Effector memory CD4-positive, alpha-beta T cell (primary cell): ENCODE measurements around the gene VWC2.

Experiments
- DNase-seq, 3 donors: peaks; one replicate each; pipeline ENCODE4 v3.0.0-alpha.2; 2020
- H3K27ac ChIP-seq: 2 replicates; pipeline ENCODE4 v1.7.0; 2013; ENCODE audit warnings: mild to moderate bottlenecking, low read length, moderate library complexity; ENCODE audit not compliant: insufficient read depth, poor library complexity, severe bottlenecking
- H3K27me3 ChIP-seq: replicated peaks from 2 replicates; pipeline ENCODE4 v1.7.0; 2013; ENCODE audit warnings: mild to moderate bottlenecking, low read length; ENCODE audit not compliant: insufficient read depth, control insufficient read depth, poor library complexity, severe bottlenecking
- H3K36me3 ChIP-seq: 2 replicates; pipeline ENCODE4 v1.7.0; 2013; ENCODE audit warnings: mild to moderate bottlenecking, low read length, moderate library complexity; ENCODE audit not compliant: control insufficient read depth, insufficient read depth
- H3K4me1 ChIP-seq: 2 replicates; pipeline ENCODE4 v1.7.0; 2013; ENCODE audit warnings: low read length, mild to moderate bottlenecking; ENCODE audit not compliant: control insufficient read depth, insufficient read depth, poor library complexity, severe bottlenecking
- H3K4me3 ChIP-seq: 2 replicates; pipeline ENCODE4 v1.7.0; 2013; ENCODE audit warnings: low read length, low read depth, mild to moderate bottlenecking; ENCODE audit not compliant: insufficient read depth, poor library complexity, severe bottlenecking
- H3K9me3 ChIP-seq: 2 replicates; pipeline ENCODE4 v1.7.0; 2013; ENCODE audit warnings: mild to moderate bottlenecking, low read length, moderate library complexity; ENCODE audit not compliant: control insufficient read depth

Gene VWC2

DNA sequence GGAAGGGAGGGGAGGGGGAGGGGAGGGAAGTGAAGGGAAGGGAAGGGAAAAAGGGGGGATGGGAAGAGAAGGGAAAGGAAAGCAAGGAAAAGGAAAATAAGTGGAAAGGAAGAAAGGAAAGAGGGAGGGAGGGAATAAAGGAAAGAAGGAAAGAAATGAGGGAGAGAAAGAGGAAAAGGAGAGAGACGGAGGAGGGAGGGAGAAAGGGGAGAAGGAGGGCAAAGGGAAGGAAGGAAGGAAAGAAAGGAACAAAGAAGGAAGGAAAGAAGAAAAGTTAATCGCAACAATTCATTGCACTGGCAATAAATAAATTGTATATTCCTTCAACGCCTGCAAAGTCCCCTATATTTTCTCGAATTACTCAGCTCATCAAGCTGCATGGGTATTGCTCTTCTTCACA lies 2.6 kb upstream of the VWC2 start:
- Histone ChIP-seq H3K36me3 (no peaks in the 10 kb centered on the region), H3K27me3 (peaks cover 11% of the 10 kb centered on the region), H3K4me1 (no peaks in the 10 kb centered on the region), H3K9me3 (no peaks in the 10 kb centered on the region), H3K27ac (no peak overlapping the region), H3K4me3 (no peak overlapping the region)
- no peak for DNase-seq

DNA sequence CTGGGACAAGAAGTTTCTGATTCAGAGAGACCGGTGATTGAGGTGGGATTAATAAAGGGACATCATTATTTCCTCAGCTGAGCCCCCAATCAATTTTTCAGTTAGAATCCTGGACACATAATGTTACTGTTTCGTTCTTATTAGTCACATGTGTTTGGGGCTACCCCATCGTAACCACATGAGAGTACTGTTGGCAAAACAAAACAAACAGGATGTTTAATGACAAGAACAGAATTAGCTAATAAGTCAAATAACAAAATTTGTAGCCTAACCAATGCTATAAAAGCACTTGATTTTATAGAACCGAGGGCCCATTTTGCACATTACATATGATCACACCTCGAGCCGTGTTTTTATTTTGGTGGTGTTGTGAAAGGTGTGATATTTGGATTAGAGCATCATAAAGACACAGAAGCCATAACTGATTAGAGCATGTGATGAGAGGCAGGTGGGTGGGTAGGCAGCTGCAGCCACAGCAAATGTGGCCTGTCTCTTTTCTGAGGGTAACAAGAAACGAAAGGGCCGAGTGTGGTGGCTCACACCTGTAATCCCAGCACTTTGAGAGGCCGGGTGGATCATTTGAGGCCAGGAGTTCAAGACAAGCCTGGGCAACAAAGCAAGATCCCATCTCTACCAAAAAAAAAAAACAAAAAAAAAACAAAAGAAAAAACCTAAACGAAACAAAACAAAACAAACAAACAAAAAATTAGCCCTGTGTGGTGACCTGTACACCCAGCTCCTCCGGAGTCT lies 1.8 kb upstream of the VWC2 start:
- H3K27ac ChIP-seq = no peak overlapping the region
- H3K9me3 ChIP-seq = no peaks in the 10 kb centered on the region
- no peak for DNase-seq
- no peaks in the 10 kb centered on the region for H3K36me3 ChIP-seq
- no peak overlapping the region for H3K4me3 ChIP-seq
- H3K27me3 ChIP-seq = peaks cover 11% of the 10 kb centered on the region
- H3K4me1 ChIP-seq = no peaks in the 10 kb centered on the region

DNA sequence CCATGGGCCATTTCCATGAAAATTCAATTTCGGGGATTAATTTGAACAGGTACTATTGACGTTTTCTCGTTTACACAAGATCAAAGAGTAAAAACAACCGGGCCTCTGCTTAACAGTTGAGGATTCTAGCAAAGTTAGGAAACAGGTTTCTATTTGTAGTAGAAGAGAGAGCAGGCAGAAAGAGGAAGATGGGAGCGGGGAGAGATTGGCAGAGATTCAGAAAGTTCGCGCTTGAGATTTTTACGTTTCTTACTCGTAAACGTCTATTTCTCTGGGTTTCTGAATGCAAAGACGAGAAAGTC lies 571 bp upstream of the VWC2 start:
- Histone ChIP-seq H3K4me1 (no peaks in the 10 kb centered on the region), H3K36me3 (no peaks in the 10 kb centered on the region), H3K27me3 (peaks cover 11% of the 10 kb centered on the region), H3K9me3 (no peaks in the 10 kb centered on the region), H3K4me3 (no peak overlapping the region), H3K27ac (no peak overlapping the region)
- no peak for DNase-seq

DNA sequence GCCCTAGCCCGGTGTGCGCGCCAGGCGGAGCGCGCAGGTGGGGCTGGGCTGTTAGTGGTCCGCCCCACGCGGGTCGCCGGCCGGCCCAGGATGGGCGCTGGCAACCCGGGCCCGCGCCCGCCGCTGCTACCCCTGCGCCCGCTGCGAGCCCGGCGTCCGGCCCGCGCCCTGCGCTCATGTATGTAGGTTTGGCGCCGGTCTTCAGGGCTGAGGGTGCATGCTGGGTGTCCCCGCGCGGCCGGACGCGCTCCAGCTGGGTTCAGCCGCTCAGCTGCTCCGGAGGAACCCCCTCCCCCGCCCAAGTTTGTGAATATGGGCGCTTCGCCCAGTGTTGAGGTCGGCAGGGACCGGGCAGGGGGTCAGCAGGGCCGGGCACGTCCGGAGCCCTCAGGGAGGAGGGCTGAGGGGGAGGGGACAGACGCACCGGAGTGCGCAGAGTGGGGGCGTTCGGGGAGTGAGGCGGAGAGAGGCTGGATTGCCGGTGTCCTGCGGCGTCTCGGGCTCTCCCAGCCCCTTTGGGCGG lies 559 bp downstream of the VWC2 start:
- no peak for DNase-seq
- Histone ChIP-seq H3K4me3 (no peak overlapping the region), H3K27ac (no peak overlapping the region), H3K36me3 (no peaks in the 10 kb centered on the region), H3K9me3 (no peaks in the 10 kb centered on the region), H3K27me3 (peaks cover 11% of the 10 kb centered on the region), H3K4me1 (no peaks in the 10 kb centered on the region)

DNA sequence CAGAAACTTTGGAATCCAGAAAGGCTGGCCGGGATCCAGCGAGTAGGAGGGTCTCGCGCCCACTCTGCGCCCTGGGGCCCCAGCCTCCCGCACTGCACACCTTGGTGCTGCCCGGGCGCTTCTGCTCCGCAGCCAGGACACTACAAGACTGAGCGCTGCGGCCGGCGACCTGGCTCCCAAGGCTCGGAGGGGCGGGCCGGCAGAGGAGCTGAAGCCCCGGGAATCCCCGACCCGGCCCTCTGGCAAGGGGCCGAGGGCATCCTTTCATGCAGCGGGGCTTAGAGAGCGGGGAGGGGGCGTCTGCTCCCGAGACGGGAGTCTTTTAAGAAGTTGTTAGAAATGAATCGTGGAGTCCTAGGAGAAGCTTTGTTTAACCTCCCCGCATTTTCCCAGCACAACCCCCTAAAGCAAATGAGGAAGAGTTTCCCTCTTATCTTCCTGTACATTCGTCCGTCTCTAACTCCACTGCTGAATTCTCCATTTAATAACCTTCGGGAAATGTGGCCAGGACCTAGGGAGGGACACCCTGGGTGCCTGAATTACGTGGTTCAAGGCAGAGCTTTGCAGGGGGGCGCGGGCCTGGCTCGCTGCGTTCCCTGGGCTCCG lies 1.1 kb downstream of the VWC2 start:
- Histone ChIP-seq H3K4me3 (no peak overlapping the region), H3K27me3 (peaks cover 11% of the 10 kb centered on the region)
- DNase-seq = no peak

DNA sequence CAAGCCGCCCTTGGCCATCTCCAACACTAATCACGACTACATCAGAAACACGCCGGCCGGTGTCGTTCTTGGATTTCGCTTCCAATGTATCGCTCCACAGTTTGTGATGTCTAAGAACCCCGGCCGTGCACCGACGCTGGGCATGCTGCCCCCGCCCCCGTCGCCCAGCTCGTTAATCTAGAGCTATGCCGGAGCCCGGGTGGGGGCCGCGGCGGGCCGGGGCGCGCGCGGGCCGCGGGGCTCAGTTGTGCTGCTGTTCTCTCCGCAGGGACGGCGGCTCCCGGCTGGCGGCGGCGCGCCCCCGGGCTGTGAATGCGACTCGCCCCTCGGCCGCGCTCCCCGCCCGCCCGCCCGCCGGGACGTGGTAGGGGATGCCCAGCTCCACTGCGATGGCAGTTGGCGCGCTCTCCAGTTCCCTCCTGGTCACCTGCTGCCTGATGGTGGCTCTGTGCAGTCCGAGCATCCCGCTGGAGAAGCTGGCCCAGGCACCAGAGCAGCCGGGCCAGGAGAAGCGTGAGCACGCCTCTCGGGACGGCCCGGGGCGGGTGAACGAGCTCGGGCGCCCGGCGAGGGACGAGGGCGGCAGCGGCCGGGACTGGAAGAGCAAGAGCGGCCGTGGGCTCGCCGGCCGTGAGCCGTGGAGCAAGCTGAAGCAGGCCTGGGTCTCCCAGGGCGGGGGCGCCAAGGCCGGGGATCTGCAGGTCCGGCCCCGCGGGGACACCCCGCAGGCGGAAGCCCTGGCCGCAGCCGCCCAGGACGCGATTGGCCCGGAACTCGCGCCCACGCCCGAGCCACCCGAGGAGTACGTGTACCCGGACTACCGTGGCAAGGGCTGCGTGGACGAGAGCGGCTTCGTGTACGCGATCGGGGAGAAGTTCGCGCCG lies 1.9 kb downstream of the VWC2 start:
- no peak overlapping the region for H3K4me3 ChIP-seq
- H3K4me1 ChIP-seq = no peaks in the 10 kb centered on the region
- H3K9me3 ChIP-seq = no peaks in the 10 kb centered on the region
- no peak for DNase-seq
- H3K27me3 ChIP-seq = peaks cover 11% of the 10 kb centered on the region
- H3K36me3 ChIP-seq = no peaks in the 10 kb centered on the region
- no peak overlapping the region for H3K27ac ChIP-seq

More for the DNA sequence above, 1.1 kb downstream of the VWC2 start:
- Histone ChIP-seq H3K4me1 (no peaks in the 10 kb centered on the region), H3K27ac (no peak overlapping the region), H3K36me3 (no peaks in the 10 kb centered on the region), H3K9me3 (no peaks in the 10 kb centered on the region)

DNA sequence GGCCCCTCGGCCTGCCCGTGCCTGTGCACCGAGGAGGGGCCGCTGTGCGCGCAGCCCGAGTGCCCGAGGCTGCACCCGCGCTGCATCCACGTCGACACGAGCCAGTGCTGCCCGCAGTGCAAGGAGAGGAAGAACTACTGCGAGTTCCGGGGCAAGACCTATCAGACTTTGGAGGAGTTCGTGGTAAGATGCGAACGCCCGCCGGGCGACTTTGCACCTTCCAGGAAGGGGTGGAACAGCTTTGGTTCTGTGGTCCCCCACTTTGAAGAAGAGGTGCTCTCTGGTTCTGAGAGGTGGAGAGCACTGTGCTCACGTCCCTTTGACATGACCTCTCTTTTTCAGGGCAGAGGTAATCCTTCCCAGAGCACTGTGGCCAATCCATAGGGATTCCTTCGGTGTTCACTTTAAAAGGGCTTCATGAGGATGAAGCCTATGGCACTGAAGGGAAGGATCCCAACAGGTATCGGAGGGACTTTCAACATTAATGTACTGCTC lies 2.6 kb downstream of the VWC2 start:
- H3K9me3 ChIP-seq = no peaks in the 10 kb centered on the region
- DNase-seq = no peak
- H3K27me3 ChIP-seq = peaks cover 11% of the 10 kb centered on the region
- no peaks in the 10 kb centered on the region for H3K36me3 ChIP-seq
- H3K4me1 ChIP-seq = no peaks in the 10 kb centered on the region
- H3K27ac ChIP-seq = no peak overlapping the region
- H3K4me3 ChIP-seq = no peak overlapping the region

DNA sequence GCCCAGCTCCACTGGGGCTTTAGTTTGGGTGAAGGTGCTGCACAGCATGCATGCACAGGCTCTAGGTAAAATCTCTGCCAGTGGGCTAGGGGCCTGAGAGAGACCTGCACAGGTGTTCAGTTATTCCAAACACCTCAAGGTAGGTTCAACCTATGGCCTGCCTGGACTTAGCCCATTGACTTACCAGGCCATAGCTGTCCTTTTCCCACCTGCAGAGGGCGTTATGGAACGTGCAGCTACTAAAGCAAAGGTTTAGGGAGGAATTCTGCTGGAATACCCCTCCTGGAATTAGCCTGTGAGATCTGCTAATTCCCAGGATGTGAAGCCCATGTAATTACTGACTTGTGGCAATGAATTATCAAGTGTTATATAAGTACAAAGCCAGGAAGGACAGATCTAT lies 3.6 kb downstream of the VWC2 start:
- Histone ChIP-seq H3K27me3 (peaks cover 11% of the 10 kb centered on the region), H3K27ac (no peak overlapping the region), H3K4me3 (no peak overlapping the region), H3K36me3 (no peaks in the 10 kb centered on the region), H3K4me1 (no peaks in the 10 kb centered on the region), H3K9me3 (no peaks in the 10 kb centered on the region)
- no peak for DNase-seq

DNA sequence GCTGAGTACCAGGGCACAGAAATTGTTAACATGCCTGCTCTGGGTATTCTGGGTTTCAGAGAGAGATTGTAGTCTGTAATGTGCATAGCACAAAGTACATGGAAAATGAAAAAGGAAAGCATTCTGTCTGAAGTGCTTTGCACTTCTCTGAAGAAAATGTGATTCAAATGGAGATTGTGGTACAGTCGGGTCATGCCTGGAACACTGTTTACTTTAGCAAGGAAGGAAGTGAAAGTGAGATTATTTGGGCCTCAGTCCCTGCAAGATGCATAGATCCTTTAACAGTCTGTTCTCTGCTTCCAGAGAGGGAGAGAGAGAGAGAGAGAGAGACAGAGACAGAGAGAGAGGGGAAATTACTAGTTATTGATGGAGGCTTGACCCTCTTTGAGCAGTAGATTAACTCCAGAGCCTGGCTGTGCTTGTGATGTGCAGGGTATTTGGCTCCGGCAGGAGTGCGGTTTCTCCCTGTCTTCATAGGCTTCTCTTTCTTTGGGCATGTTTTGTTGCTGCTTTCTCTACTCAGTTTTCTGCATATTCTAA lies 5.4 kb downstream of the VWC2 start:
- H3K4me3 ChIP-seq = no peak overlapping the region
- H3K36me3 ChIP-seq = no peaks in the 10 kb centered on the region
- no peak overlapping the region for H3K27ac ChIP-seq
- H3K27me3 ChIP-seq = peaks cover 11% of the 10 kb centered on the region
- H3K9me3 ChIP-seq = no peaks in the 10 kb centered on the region
- no peak for DNase-seq
- no peaks in the 10 kb centered on the region for H3K4me1 ChIP-seq
